ENCODE measurements around the gene SHROOM3. TPM values are rescaled to one million over a fixed set of nuclear protein-coding genes. Genes with fewer than 3 reads are reported as not detected.

Gene SHROOM3
- total and polyA plus RNA-seq, 10 donors, result 0.37 to 23.9 (median 8.3) TPM

- no peak for DNase-seq
- Histone ChIP-seq H3K27ac (peak overlapping the region in 5 of 8 donors; percentile 20 to 54 (median 36)), H3K4me1 (no peaks in the 10 kb centered on the region), H3K27me3 (replicated peaks in 1 of 7) (no peaks in the 10 kb centered on the region), H3K4me3 (no peak overlapping the region), H3K9me3 (no peaks in the 10 kb centered on the region), H3K36me3 (no peaks in the 10 kb centered on the region)
- TF ChIP-seq POLR2A (IDR thresholded peaks at IDR 0.05) (no peak), POLR2AphosphoS5 (IDR thresholded peaks at IDR 0.05) (no peak)
- TF ChIP-seq, protein P1, sequence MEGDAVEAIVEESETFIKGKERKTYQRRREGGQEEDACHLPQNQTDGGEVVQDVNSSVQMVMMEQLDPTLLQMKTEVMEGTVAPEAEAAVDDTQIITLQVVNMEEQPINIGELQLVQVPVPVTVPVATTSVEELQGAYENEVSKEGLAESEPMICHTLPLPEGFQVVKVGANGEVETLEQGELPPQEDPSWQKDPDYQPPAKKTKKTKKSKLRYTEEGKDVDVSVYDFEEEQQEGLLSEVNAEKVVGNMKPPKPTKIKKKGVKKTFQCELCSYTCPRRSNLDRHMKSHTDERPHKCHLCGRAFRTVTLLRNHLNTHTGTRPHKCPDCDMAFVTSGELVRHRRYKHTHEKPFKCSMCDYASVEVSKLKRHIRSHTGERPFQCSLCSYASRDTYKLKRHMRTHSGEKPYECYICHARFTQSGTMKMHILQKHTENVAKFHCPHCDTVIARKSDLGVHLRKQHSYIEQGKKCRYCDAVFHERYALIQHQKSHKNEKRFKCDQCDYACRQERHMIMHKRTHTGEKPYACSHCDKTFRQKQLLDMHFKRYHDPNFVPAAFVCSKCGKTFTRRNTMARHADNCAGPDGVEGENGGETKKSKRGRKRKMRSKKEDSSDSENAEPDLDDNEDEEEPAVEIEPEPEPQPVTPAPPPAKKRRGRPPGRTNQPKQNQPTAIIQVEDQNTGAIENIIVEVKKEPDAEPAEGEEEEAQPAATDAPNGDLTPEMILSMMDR (IDR thresholded peaks at IDR 0.05 in 8 of 11, conservative IDR thresholded peaks at IDR 0.05 in 3 of 11), result no peak
- 65 to 84% (median 74%) methylated on average over 7 of the region's 7 CpGs for WGBS, 5 donors
- intact Hi-C loops (cut with DNase I; ENCODE audit: low total_unique reads), result no loop called here
These were observed 274.7 kb downstream of the SHROOM3 start for GRCh38 chr4:76709772-76710090.

GRCh38 chr4:76712564-76712963 lies 277.5 kb downstream of the SHROOM3 start:
- Histone ChIP-seq H3K9me3 (no peaks in the 10 kb centered on the region), H3K4me1 (no peaks in the 10 kb centered on the region), H3K27ac (no peak overlapping the region), H3K36me3 (no peaks in the 10 kb centered on the region), H3K27me3 (replicated peaks in 1 of 7) (no peaks in the 10 kb centered on the region), H3K4me3 (no peak overlapping the region)
- TF ChIP-seq POLR2AphosphoS5 (IDR thresholded peaks at IDR 0.05), result no peak
- TF ChIP-seq, protein P1 (IDR thresholded peaks at IDR 0.05 in 8 of 11, conservative IDR thresholded peaks at IDR 0.05 in 3 of 11), result no peak
- no peak for TF ChIP-seq POLR2A (IDR thresholded peaks at IDR 0.05)
- WGBS, 5 donors, result 90 to 96% (median 92%) methylated on average over 5 of the region's 5 CpGs
- intact Hi-C loops (cut with DNase I; ENCODE audit: low total_unique reads), result no loop called here
- no peak for DNase-seq

DNA sequence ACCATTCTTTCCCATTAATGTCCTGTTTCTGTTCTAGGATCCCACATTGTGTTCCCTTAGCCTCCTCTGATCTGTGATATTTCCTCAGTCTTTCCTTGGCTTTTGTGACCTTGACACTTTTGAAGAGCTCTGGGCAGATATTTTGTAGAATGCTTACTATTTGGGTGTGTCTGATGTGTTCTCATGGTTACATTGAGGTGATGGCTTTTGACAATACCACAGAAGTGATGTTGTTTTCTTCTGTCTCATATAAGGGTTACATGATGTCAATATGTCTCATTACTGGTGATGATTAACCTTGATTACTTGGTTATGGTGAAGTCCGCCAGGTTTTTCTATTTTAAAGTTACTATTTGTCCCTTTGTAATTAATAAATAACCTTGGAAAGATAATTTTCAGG lies 279.2 kb downstream of the SHROOM3 start:
- no peaks in the 10 kb centered on the region for H3K27me3 ChIP-seq (replicated peaks in 1 of 7)
- intact Hi-C loops (cut with DNase I; ENCODE audit: low total_unique reads), result no loop called here
- H3K27ac ChIP-seq, result no peak overlapping the region
- WGBS, 5 donors, result 68 to 89% (median 82%) methylated on average over 1 of the region's 1 CpG
- no peaks in the 10 kb centered on the region for H3K4me1 ChIP-seq
- TF ChIP-seq POLR2AphosphoS5 (IDR thresholded peaks at IDR 0.05), result no peak
- TF ChIP-seq POLR2A (IDR thresholded peaks at IDR 0.05), result no peak
- TF ChIP-seq, protein P1 (IDR thresholded peaks at IDR 0.05 in 8 of 11, conservative IDR thresholded peaks at IDR 0.05 in 3 of 11), result no peak
- H3K4me3 ChIP-seq, result no peak overlapping the region
- H3K36me3 ChIP-seq, result no peaks in the 10 kb centered on the region
- H3K9me3 ChIP-seq, result no peaks in the 10 kb centered on the region
- DNase-seq, result no peak

- TF ChIP-seq POLR2A (IDR thresholded peaks at IDR 0.05) (no peak), POLR2AphosphoS5 (IDR thresholded peaks at IDR 0.05) (no peak)
- TF ChIP-seq, protein P1 (IDR thresholded peaks at IDR 0.05 in 8 of 11, conservative IDR thresholded peaks at IDR 0.05 in 3 of 11), result no peak
- WGBS, 5 donors, result 72 to 94% (median 81%) methylated on average over 4 of the region's 4 CpGs
- peak overlapping the region in 4 of 8 donors; percentile 10 to 20 (median 14) for H3K4me3 ChIP-seq
- no peaks in the 10 kb centered on the region for H3K27me3 ChIP-seq (replicated peaks in 1 of 7)
- intact Hi-C loops (cut with DNase I; ENCODE audit: low total_unique reads), result no loop called here
- no peaks in the 10 kb centered on the region for H3K9me3 ChIP-seq
- H3K4me1 ChIP-seq, result no peaks in the 10 kb centered on the region
- H3K36me3 ChIP-seq, result no peaks in the 10 kb centered on the region
- peak overlapping the region in 5 of 8 donors; percentile 21 to 48 (median 39) for H3K27ac ChIP-seq
- no peak for DNase-seq
These were observed 281.0 kb downstream of the SHROOM3 start for GRCh38 chr4:76716020-76716419.
